Measurements from ENCODE around the gene AARS2.

GRCh38 chr6:44300292-44300823 is 12.8 kb downstream of the AARS2 start:
- TF ChIP-seq CTCF (IDR thresholded peaks at IDR 0.05) (no peak), POLR2A (IDR thresholded peaks at IDR 0.05) (no peak), POLR2AphosphoS5 (IDR thresholded peaks at IDR 0.05) (no peak), EP300 (IDR thresholded peaks at IDR 0.05) (no peak)

All from upper lobe of left lung (tissue), 4 donors.